ENCODE data around the gene CFAP97.
"Not testable (repeated sequence)": the region's sequence is repeated elsewhere in the genome, so short reads cannot be mapped to it uniquely, and the experiment has no call there.

CFAP97 gene

DNA sequence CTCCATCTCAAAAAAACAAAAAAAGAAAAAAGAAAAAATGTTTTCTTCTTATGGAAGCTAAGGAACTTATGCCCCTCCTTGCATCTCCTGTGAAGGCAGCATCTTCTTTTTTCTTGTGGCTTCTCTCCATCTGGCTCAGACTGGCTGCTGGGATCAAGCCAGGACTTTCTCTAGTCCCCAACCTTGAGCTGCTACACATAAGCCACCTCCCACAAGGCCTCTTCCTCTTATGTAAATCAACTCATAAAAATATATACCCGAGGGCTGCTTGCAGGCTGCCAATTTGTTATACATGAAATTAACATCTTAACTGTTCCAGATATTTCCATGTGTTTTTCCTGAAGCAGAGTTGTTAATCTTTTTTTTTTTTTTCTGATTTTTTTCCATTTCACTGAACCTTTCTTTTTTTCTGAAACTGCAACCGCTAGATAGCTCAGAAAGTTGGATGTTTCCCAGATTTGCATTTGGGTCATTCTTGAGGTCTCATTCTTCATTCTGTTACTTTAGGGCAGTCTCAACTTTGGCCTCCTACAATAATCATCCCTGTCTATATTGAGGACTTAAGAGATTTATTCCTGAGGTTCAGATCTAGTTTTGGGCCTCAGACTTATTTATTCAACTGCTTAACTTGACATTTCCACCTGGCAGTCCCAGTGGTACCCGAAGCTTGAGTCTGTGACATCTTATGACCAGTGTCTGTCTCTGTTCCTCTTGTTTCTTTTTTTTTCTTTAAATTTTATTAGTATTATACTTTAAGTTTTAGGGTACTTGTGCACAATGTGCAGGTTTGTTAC lies 15.9 kb upstream of the CFAP97 start:
- Histone ChIP-seq H3K4me3 (ENCODE audit: low read length) (no peak overlapping the region), H3K9me3 (ENCODE audit: control insufficient read depth, low read length) (no peaks in the 10 kb centered on the region), H3K4me1 (ENCODE audit: control insufficient read depth, insufficient read depth, low read length) (peaks cover 8% of the 10 kb centered on the region), H3K9ac (ENCODE audit: low read length) (no peak overlapping the region), H3K27me3 (ENCODE audit: control insufficient read depth, insufficient read depth, low read length) (no peaks in the 10 kb centered on the region), H3K36me3 (ENCODE audit: control insufficient read depth, insufficient read depth, low read length) (no peaks in the 10 kb centered on the region)

DNA sequence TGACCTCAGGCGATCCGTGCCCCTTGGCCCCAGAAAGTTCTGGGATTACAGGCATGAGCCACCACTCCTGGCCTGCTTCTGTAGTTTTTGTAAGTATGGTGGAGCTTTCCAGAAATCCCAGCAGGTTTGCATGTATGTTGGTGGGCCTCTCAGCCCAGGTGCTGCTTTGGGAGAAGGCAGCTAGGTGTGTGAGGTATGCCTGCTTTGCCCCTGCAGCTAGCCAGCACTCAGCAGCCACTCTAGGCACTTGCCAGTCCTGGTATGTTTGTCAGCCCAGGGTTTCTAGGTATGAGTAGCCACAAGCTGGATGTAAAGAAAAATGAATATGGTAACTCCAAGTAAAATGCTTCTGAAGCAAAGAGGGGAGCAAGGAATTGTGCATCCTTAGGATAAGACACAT lies 14.5 kb upstream of the CFAP97 start:
- Histone ChIP-seq H3K27me3 (ENCODE audit: control insufficient read depth, insufficient read depth, low read length) (no peaks in the 10 kb centered on the region), H3K36me3 (ENCODE audit: control insufficient read depth, insufficient read depth, low read length) (no peaks in the 10 kb centered on the region), H3K4me3 (ENCODE audit: low read length) (no peak overlapping the region), H3K9ac (ENCODE audit: low read length) (no peak overlapping the region), H3K4me1 (ENCODE audit: control insufficient read depth, insufficient read depth, low read length) (peaks cover 8% of the 10 kb centered on the region), H3K9me3 (ENCODE audit: control insufficient read depth, low read length) (no peaks in the 10 kb centered on the region)

DNA sequence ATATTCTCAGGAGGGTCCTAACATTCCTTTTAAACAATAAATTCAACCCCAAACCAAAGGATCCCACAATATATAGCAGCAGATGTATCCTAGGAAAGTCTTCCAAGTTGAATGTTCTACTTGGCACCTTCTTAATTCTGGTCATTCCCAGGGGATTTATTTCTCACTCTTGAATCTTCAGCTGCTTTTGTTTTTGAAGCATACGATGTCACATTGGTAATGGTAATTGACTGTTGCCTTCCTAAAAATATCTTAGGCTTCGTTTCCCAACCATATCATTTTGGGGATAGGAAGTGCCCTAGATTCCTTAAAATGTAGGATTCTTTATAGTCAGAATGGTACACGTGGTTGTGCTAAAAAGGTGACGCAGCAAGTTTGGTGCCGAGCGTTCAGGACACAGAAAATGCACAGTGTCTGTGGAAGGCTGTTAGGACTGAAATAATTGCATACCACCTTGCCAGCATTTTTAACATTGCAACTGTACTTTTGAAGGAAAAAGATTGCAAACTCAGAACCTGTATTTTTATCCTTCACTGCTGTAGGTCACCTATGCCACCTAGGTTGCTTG lies 13.7 kb upstream of the CFAP97 start:
- no peaks in the 10 kb centered on the region for H3K36me3 ChIP-seq (ENCODE audit: control insufficient read depth, insufficient read depth, low read length)
- peaks cover 8% of the 10 kb centered on the region for H3K4me1 ChIP-seq (ENCODE audit: control insufficient read depth, insufficient read depth, low read length)
- H3K9ac ChIP-seq (ENCODE audit: low read length) = no peak overlapping the region
- H3K4me3 ChIP-seq (ENCODE audit: low read length) = no peak overlapping the region
- no peaks in the 10 kb centered on the region for H3K9me3 ChIP-seq (ENCODE audit: control insufficient read depth, low read length)
- H3K27me3 ChIP-seq (ENCODE audit: control insufficient read depth, insufficient read depth, low read length) = no peaks in the 10 kb centered on the region

DNA sequence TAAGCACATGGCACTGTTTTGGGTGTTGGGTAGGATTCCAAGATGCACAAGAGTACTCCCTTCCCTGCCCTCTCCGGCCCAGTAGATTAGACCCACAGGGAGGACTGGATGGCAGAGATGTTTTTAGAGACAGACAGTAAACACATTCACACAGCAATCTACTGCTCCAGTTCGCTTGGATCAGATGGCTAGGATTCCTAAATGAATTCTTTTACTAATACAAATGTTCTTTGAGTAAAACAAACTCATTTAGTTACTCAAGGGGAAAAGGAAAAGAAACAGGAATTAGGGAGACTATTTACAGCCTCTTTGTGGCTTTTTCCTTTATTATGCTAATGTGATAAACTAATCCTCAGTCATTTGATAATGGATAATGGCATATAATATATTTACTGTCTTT lies 11.5 kb upstream of the CFAP97 start:
- Histone ChIP-seq H3K9me3 (ENCODE audit: control insufficient read depth, low read length) (no peaks in the 10 kb centered on the region), H3K27me3 (ENCODE audit: control insufficient read depth, insufficient read depth, low read length) (peaks cover 6% of the 10 kb centered on the region), H3K4me1 (ENCODE audit: control insufficient read depth, insufficient read depth, low read length) (peaks cover 5% of the 10 kb centered on the region), H3K36me3 (ENCODE audit: control insufficient read depth, insufficient read depth, low read length) (no peaks in the 10 kb centered on the region), H3K4me3 (ENCODE audit: low read length) (no peak overlapping the region), H3K9ac (ENCODE audit: low read length) (no peak overlapping the region)

DNA sequence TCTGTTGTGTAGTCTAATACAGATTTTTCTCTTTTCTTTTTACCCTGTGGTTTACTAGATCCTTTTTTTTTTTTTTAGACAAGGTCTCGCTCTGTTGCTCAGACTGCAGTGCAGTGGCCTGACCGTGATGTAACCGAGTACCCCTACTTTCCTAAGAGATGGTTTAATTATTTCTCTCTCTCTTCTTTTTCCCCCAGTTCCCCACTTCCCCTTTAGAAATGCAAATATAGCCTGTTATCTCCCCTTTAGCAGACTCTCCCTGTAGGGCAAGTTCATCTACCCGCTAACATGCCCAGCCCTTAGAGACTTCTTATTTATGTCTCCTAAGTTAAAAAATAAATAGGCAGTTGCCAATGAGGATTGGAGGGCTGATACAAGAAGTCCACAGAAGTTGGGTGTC lies 10.1 kb upstream of the CFAP97 start:
- Histone ChIP-seq H3K9ac (ENCODE audit: low read length) (no peak overlapping the region), H3K4me3 (ENCODE audit: low read length) (no peak overlapping the region), H3K36me3 (ENCODE audit: control insufficient read depth, insufficient read depth, low read length) (no peaks in the 10 kb centered on the region), H3K9me3 (ENCODE audit: control insufficient read depth, low read length) (no peaks in the 10 kb centered on the region), H3K27me3 (ENCODE audit: control insufficient read depth, insufficient read depth, low read length) (peaks cover 6% of the 10 kb centered on the region), H3K4me1 (ENCODE audit: control insufficient read depth, insufficient read depth, low read length) (peaks cover 8% of the 10 kb centered on the region)

DNA sequence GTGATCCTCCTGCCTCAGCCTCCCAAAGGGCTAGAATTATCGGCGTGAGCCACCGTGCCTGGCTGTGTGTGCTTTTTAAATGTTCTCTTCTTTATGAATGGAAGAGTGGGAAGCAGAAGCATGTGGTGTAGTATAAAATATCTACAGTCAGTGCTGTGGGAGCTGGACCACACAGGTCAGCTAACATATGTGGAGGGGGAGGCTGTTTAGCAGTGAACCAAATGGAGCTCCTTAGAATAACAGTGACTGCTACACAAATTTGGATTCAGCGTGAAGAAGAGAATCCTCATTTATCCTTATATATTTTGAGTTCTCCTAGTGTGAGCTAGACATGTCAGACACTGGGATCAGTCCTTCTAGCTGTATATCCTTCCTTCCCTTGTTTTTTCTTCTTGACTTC lies 8.8 kb upstream of the CFAP97 start:
- peaks cover 6% of the 10 kb centered on the region for H3K27me3 ChIP-seq (ENCODE audit: control insufficient read depth, insufficient read depth, low read length)
- H3K9me3 ChIP-seq (ENCODE audit: control insufficient read depth, low read length) = no peaks in the 10 kb centered on the region
- H3K4me3 ChIP-seq (ENCODE audit: low read length) = no peak overlapping the region
- no peak overlapping the region for H3K9ac ChIP-seq (ENCODE audit: low read length)
- H3K4me1 ChIP-seq (ENCODE audit: control insufficient read depth, insufficient read depth, low read length) = peaks cover 11% of the 10 kb centered on the region
- no peaks in the 10 kb centered on the region for H3K36me3 ChIP-seq (ENCODE audit: control insufficient read depth, insufficient read depth, low read length)

DNA sequence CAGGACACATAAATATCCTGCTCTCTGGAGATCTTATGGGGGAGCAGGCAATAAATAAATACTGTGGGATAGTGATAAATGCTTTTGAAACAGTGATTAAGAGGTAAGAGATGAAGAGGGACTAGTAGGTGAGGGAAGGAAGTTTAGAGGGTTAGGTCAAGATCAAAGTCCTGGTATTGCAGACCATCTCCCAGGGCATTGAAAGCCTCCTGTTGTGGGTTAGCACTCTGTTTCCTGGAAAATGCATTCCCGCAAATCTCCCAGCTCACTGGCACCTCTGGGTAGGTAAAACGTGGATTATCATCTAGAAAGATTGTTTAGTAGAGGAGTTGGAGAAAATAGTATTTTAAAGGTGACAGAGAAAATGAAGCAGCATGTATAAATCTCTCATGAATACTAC lies 7.8 kb upstream of the CFAP97 start:
- Histone ChIP-seq H3K4me3 (ENCODE audit: low read length) (no peak overlapping the region), H3K9me3 (ENCODE audit: control insufficient read depth, low read length) (no peaks in the 10 kb centered on the region), H3K4me1 (ENCODE audit: control insufficient read depth, insufficient read depth, low read length) (peaks cover 11% of the 10 kb centered on the region), H3K27me3 (ENCODE audit: control insufficient read depth, insufficient read depth, low read length) (peaks cover 6% of the 10 kb centered on the region), H3K36me3 (ENCODE audit: control insufficient read depth, insufficient read depth, low read length) (no peaks in the 10 kb centered on the region), H3K9ac (ENCODE audit: low read length) (no peak overlapping the region)

DNA sequence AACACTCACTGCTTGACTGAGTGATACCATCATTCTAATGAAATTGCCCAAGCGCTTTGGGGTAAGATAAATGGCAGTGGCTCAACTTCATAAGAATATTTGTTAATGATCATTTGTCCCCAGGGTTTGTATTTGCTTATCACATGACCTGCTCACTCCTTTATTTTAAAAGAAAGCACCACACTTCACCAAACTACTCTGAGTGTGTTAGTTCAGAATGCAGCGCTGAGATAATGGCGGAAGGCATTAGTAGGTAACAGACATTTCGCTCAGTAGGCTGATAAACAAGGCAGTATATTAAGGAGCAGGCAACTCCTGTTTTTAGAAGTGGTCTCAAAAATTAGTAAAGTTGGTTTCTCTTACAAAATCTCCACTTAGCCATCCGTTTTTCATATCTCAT lies 7.2 kb upstream of the CFAP97 start:
- H3K9ac ChIP-seq (ENCODE audit: low read length) = peak overlapping the region; percentile 68
- H3K36me3 ChIP-seq (ENCODE audit: control insufficient read depth, insufficient read depth, low read length) = no peaks in the 10 kb centered on the region
- peaks cover 6% of the 10 kb centered on the region for H3K27me3 ChIP-seq (ENCODE audit: control insufficient read depth, insufficient read depth, low read length)
- peak overlapping the region; percentile 95 for H3K4me3 ChIP-seq (ENCODE audit: low read length)
- H3K4me1 ChIP-seq (ENCODE audit: control insufficient read depth, insufficient read depth, low read length) = peaks cover 11% of the 10 kb centered on the region
- H3K9me3 ChIP-seq (ENCODE audit: control insufficient read depth, low read length) = no peaks in the 10 kb centered on the region

DNA sequence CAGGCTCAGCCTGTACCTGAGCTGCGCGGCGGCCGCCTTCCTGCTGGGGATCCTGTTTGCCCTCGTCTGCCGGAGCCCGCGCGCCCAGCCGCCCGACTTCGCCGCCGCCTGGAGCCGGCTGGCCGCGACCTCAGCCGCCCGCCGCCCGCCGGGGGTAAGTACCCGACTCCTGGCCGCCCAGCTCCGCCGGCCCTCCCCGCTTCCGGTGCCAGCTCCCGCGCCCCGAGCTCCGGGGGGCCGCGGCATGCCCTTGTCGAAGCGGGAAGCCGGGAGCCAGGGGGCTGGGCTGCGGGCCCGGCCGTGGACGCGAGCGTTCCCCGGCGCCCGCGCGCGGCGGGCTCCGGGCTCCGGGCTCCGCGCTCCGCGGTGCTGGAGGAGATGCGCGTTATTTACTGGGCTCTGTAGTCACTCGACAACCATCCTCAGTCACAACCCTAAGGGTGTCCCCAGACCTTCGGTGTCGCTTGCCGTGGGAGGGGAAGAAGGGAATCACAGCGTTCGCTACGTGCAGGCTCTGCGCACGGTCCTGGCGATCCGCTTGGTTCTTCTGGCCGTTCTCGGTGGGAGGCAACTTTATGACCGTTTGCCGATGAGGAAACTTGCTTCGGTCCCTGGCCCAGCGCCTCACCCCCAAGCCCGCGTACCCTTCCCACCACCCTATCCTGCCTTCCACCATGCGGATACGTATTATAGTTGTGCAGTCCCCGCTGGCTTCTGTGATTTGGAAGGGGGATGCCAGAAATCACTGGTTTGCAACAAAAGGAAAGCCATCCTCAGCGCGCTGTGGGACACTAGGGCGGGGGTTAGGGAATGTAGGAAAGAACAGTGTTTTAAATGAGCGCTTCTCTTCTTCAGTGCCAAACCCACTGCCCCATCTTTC lies 6.5 kb upstream of the CFAP97 start:
- H3K9me3 ChIP-seq (ENCODE audit: control insufficient read depth, low read length) = no peaks in the 10 kb centered on the region
- peak overlapping the region; percentile 68 for H3K9ac ChIP-seq (ENCODE audit: low read length)
- H3K27me3 ChIP-seq (ENCODE audit: control insufficient read depth, insufficient read depth, low read length) = peaks cover 6% of the 10 kb centered on the region
- H3K4me3 ChIP-seq (ENCODE audit: low read length) = peak overlapping the region; percentile 95
- peaks cover 11% of the 10 kb centered on the region for H3K4me1 ChIP-seq (ENCODE audit: control insufficient read depth, insufficient read depth, low read length)
- no peaks in the 10 kb centered on the region for H3K36me3 ChIP-seq (ENCODE audit: control insufficient read depth, insufficient read depth, low read length)

DNA sequence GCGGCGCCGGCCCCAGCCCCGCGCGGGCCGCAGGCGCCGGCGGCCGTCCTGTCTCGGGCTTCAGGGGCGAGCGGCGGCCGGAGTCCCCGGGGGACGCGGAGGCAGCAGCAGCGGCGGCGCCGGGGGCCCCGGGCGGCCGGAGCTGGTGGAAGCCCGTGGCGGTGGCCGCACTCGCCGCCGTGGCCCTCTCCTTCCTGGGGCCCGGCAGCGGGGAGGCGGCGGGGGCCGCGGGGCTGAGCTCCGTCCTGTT lies 6.0 kb upstream of the CFAP97 start:
- not testable (repeated sequence) for H3K36me3 ChIP-seq (ENCODE audit: control insufficient read depth, insufficient read depth, low read length); H3K27me3 ChIP-seq (ENCODE audit: control insufficient read depth, insufficient read depth, low read length); H3K4me3 ChIP-seq (ENCODE audit: low read length); H3K9ac ChIP-seq (ENCODE audit: low read length); H3K9me3 ChIP-seq (ENCODE audit: control insufficient read depth, low read length)
- H3K4me1 ChIP-seq (ENCODE audit: control insufficient read depth, insufficient read depth, low read length) = peaks cover 13% of the 10 kb centered on the region

DNA sequence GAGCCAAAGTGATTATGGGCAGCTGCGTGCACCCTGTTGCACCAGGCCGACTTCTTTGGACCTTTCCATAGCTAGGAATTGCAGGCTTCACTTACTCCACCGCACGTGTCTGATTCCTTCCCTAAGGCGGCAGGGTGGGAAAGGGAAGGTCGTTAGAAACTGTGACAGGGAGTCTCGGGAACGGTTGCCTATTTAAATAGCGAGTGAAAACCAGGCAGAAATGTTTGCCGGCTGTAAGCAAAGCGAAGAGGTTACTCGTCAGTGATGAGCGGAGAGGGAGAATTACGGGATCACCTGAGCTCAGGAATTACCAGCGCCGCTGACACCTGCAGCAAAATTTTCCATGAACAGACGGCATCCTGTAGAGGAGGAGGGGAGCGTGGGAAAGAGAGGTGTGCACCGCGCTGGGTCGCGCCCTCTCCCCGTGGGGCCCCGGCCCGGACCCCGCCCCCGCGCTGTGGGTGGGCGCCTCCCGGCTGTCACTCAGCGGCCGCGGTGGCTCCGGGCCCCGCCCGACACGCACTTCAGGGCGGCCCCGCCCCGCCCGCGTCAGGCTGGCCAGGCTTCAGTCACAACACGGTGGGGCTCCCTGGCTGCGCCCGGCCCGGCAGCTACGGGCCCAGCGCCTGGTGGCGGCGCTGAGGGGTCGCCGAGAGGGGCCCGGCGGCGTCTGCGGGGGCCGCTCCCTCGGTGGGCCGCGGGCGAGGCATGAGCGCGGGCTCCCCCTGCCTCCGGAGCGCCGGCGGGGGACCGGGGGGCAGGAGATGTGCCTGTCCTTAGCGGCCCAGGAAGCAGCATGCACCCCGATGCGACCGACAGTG lies 5.4 kb upstream of the CFAP97 start, which contains the start of gene SNX25:
Gene SNX25 (plus strand): TSS at position 568 of the 821 bp plus-strand sequence. CDS start 229 bp downstream, at position 797.
- H3K4me1 ChIP-seq (ENCODE audit: control insufficient read depth, insufficient read depth, low read length) = peaks cover 18% of the 10 kb centered on the region
- peak within 1 kb of the TSS; percentile 68 for H3K9ac ChIP-seq (ENCODE audit: low read length)

More for the DNA sequence above, 5.4 kb upstream of the CFAP97 start, which contains the start of gene SNX25:
- peak within 1 kb of the TSS; percentile 95 for H3K4me3 ChIP-seq (ENCODE audit: low read length)
- H3K36me3 ChIP-seq (ENCODE audit: control insufficient read depth, insufficient read depth, low read length) = no peaks in the 10 kb centered on the region
- peaks cover 6% of the 10 kb centered on the region for H3K27me3 ChIP-seq (ENCODE audit: control insufficient read depth, insufficient read depth, low read length)
- no peaks in the 10 kb centered on the region for H3K9me3 ChIP-seq (ENCODE audit: control insufficient read depth, low read length)
